ENCODE results near the gene MAD1L1.
"Not testable (repeated sequence)": the region's sequence is repeated elsewhere in the genome, so short reads cannot be mapped to it uniquely, and the experiment has no call there.

The MAD1L1 gene

GRCh38 chr7:2269991-2270460 lies 37.3 kb upstream of the MAD1L1 start:
- no peaks in the 10 kb centered on the region for H3K4me1 ChIP-seq (ENCODE audit: control insufficient read depth, insufficient read depth, low read length)
- TF ChIP-seq ZNF292 (tag by site-specific recombination; IDR thresholded peaks at IDR 0.05; ENCODE audit: borderline replicate concordance, low read depth) (no peak), BCL11B (tag by site-specific recombination; IDR thresholded peaks at IDR 0.05; ENCODE audit: low read depth) (no peak), ZNF280C (tag by site-specific recombination; IDR thresholded peaks at IDR 0.05) (no peak), ZSCAN5A (tag by site-specific recombination; IDR thresholded peaks at IDR 0.05) (no peak), ZBTB6 (tag by site-specific recombination; IDR thresholded peaks at IDR 0.05) (no peak), BCL6B (tag by site-specific recombination; IDR thresholded peaks at IDR 0.05) (no peak), ZNF24 (tag by site-specific recombination; IDR thresholded peaks at IDR 0.05) (no peak), ZNF184 (tag by site-specific recombination; IDR thresholded peaks at IDR 0.05) (no peak), HOXD13 (CRISPR knock-in tag; IDR thresholded peaks at IDR 0.05; ENCODE audit: borderline replicate concordance) (no peak), GLIS2 (tag by site-specific recombination; IDR thresholded peaks at IDR 0.05) (no peak), ZNF214 (tag by site-specific recombination; IDR thresholded peaks at IDR 0.05; ENCODE audit: borderline replicate concordance) (no peak), ZNF211 (tag by site-specific recombination; IDR thresholded peaks at IDR 0.05; ENCODE audit: low read depth) (no peak)
- H3K36me3 ChIP-seq (ENCODE audit: control insufficient read depth in 2 of 2, insufficient read depth in 1 of 2, low read length in 2 of 2), result peaks cover 0 to 4% of the 10 kb centered on the region in 2 experiments; a peak in 1 of 3 replicates
- no peak overlapping the region for H3K4me3 ChIP-seq (ENCODE audit: low read depth, low read length)
- no peaks in the 10 kb centered on the region for H3K9me3 ChIP-seq (ENCODE audit: control insufficient read depth, insufficient read depth, low read depth, low read length)
- H3K27ac ChIP-seq (ENCODE audit: extremely low read depth, low read depth, low read length), result no peak overlapping the region
- CTCF ChIA-PET, result no interaction called here
- POLR2A ChIA-PET, result interaction anchor here (1.0 kb wide), 1 partner anchor 9 kb away, joined by 3 read pairs; no protein-coding TSS in a partner anchor

- POLR2A ChIA-PET, result interaction anchor here (1.0 kb wide), 1 partner anchor 8 kb away, joined by 3 read pairs; no protein-coding TSS in a partner anchor
- CTCF ChIA-PET; H3K9me3 ChIP-seq (ENCODE audit: control insufficient read depth, insufficient read depth, low read depth, low read length); H3K36me3 ChIP-seq (ENCODE audit: control insufficient read depth in 2 of 2, insufficient read depth in 1 of 2, low read length in 2 of 2); H3K4me3 ChIP-seq (ENCODE audit: low read depth, low read length); H3K4me1 ChIP-seq (ENCODE audit: control insufficient read depth, insufficient read depth, low read length); H3K27ac ChIP-seq (ENCODE audit: extremely low read depth, low read depth, low read length): not testable (repeated sequence)
Measured at GRCh38 chr7:2269089-2269990, 36.6 kb upstream of the MAD1L1 start.

- ChIA-PET CTCF (no interaction called here), POLR2A (no interaction called here)
- no peaks in the 10 kb centered on the region for H3K4me1 ChIP-seq (ENCODE audit: control insufficient read depth, insufficient read depth, low read length)
- no peaks in the 10 kb centered on the region for H3K9me3 ChIP-seq (ENCODE audit: control insufficient read depth, insufficient read depth, low read depth, low read length)
- H3K27ac ChIP-seq (ENCODE audit: extremely low read depth, low read depth, low read length), result no peak overlapping the region
- no peak for TF ChIP-seq ZNF391 (tag by site-specific recombination; IDR thresholded peaks at IDR 0.05; ENCODE audit: borderline replicate concordance, low read depth)
- TF ChIP-seq ZBTB49 (tag by site-specific recombination; IDR thresholded peaks at IDR 0.05; ENCODE audit: low read depth), result no peak
- no peak for TF ChIP-seq ZNF157 (tag by site-specific recombination; IDR thresholded peaks at IDR 0.05)
- TF ChIP-seq BCL6B (tag by site-specific recombination; IDR thresholded peaks at IDR 0.05), result no peak
- no peak for TF ChIP-seq ZNF248 (tag by site-specific recombination; IDR thresholded peaks at IDR 0.05)
- no peak overlapping the region for H3K4me3 ChIP-seq (ENCODE audit: low read depth, low read length)
- peaks cover 0 to 9% of the 10 kb centered on the region in 2 experiments; a peak in 1 of 3 replicates for H3K36me3 ChIP-seq (ENCODE audit: control insufficient read depth in 2 of 2, insufficient read depth in 1 of 2, low read length in 2 of 2)
Measured at GRCh38 chr7:2266911-2267310, 34.2 kb upstream of the MAD1L1 start.

All from HEK293 (cell line).